Brain pericyte (primary cell): ENCODE data around the gene SLC16A8.
"Not testable (repeated sequence)": the region's sequence is repeated elsewhere in the genome, so short reads cannot be mapped to it uniquely, and the experiment has no call there.

Experiments used
- DNase-seq: peaks from one replicate; pipeline ENCODE4 v3.0.0-alpha.2; 2012; ENCODE audit warnings: low read depth, low spot score

SLC16A8 gene

GRCh38 chr22:38088629-38089473, 4.9 kb upstream of the SLC16A8 start:
- DNase-seq = no peak

GRCh38 chr22:38087855-38088254, 3.9 kb upstream of the SLC16A8 start:
- no peak for DNase-seq

GRCh38 chr22:38086942-38087341, 3.0 kb upstream of the SLC16A8 start:
- DNase-seq = no peak

- no peak for DNase-seq
Observed at GRCh38 chr22:38086001-38086845, 2.2 kb upstream of the SLC16A8 start.

- DNase-seq = no peak
Observed at GRCh38 chr22:38085501-38085900, 1.5 kb upstream of the SLC16A8 start.

- no peak for DNase-seq
Observed at GRCh38 chr22:38085056-38085455, 1.1 kb upstream of the SLC16A8 start.

GRCh38 chr22:38082986-38083710, 836 bp downstream of the SLC16A8 start:
- DNase-seq = no peak

GRCh38 chr22:38081941-38082828, 1.8 kb downstream of the SLC16A8 start:
- DNase-seq = no peak

- no peak for DNase-seq
Observed at GRCh38 chr22:38081636-38081940, 2.4 kb downstream of the SLC16A8 start.

- DNase-seq = no peak
Observed at GRCh38 chr22:38080850-38081635, 2.9 kb downstream of the SLC16A8 start.

- DNase-seq = no peak
Observed at GRCh38 chr22:38080474-38080849, 3.5 kb downstream of the SLC16A8 start.

GRCh38 chr22:38079804-38080203, 4.2 kb downstream of the SLC16A8 start:
- DNase-seq = no peak

- DNase-seq = not testable (repeated sequence)
Observed at GRCh38 chr22:38079208-38079607, 4.8 kb downstream of the SLC16A8 start.

- no peak for DNase-seq
Observed at GRCh38 chr22:38078046-38078840, 5.7 kb downstream of the SLC16A8 start.

- no peak for DNase-seq
Observed at GRCh38 chr22:38077595-38077994, 6.4 kb downstream of the SLC16A8 start.

GRCh38 chr22:38077096-38077495, 6.9 kb downstream of the SLC16A8 start:
- DNase-seq = no peak

- no peak for DNase-seq
Observed at GRCh38 chr22:38075961-38076360, 8.0 kb downstream of the SLC16A8 start.

- DNase-seq = no peak
Observed at GRCh38 chr22:38075105-38075825, 8.7 kb downstream of the SLC16A8 start.
